Renal cortex interstitium (tissue), 15 donors: ENCODE measurements around the gene SF1. TPM values are rescaled to one million over a fixed set of nuclear protein-coding genes. Genes with fewer than 3 reads are reported as not detected.
A peak's percentile ranks its signal among the peaks of the same experiment; 100 is the strongest.
"Not testable (repeated sequence)": the region's sequence is repeated elsewhere in the genome, so short reads cannot be mapped to it uniquely, and the experiment has no call there.

Source experiments
- DNase-seq, 11 donors: peaks; one replicate each; pipeline ENCODE4 v3.0.0-alpha.2; 2013; ENCODE audit warnings: low read depth in 9 of 11, low spot score in 4 of 11; ENCODE audit errors: extremely low read depth in 1 of 11
- long read RNA-seq, 16 experiments: transcript quantifications; one replicate each; lab custom pipeline, GENCODE V29; 2026
- polyA plus RNA-seq, 3 donors: library from polyadenylated mRNA; unstranded; fragments of 120-200 nt; gene quantifications; one replicate each; pipeline ENCODE4 v1.2.1, GENCODE V29; 2013; ENCODE audit not compliant: insufficient read length in 3 of 3

SF1 gene, protein sequence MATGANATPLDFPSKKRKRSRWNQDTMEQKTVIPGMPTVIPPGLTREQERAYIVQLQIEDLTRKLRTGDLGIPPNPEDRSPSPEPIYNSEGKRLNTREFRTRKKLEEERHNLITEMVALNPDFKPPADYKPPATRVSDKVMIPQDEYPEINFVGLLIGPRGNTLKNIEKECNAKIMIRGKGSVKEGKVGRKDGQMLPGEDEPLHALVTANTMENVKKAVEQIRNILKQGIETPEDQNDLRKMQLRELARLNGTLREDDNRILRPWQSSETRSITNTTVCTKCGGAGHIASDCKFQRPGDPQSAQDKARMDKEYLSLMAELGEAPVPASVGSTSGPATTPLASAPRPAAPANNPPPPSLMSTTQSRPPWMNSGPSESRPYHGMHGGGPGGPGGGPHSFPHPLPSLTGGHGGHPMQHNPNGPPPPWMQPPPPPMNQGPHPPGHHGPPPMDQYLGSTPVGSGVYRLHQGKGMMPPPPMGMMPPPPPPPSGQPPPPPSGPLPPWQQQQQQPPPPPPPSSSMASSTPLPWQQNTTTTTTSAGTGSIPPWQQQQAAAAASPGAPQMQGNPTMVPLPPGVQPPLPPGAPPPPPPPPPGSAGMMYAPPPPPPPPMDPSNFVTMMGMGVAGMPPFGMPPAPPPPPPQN
- polyA plus RNA-seq, result 100 to 1,000 TPM; 346 to 463 (median 385) TPM
- long read RNA-seq, donor 1, transcript SF1-212 (2 exons, 983 nt), result minor isoform, 6 of 92 reads
- long read RNA-seq, donor 1, transcript SF1-218 (4 exons, 584 nt), result minor isoform, 5 of 92 reads
- long read RNA-seq, donor 1, transcript SF1-214 (3 exons, 802 nt), result major isoform, 11 of 92 reads
- long read RNA-seq, donor 1, partial matches to known transcripts, result 63 of 92 reads
- long read RNA-seq, donor 1, other reads (novel, unspliced or antisense), result 0 of 92 reads
- long read RNA-seq, donor 2, partial matches to known transcripts, result 68 of 81 reads
- long read RNA-seq, donor 2, other reads (novel, unspliced or antisense), result 0 of 81 reads
- long read RNA-seq, donor 3, transcript SF1-212 (2 exons, 983 nt), result minor isoform, 6 of 85 reads
- long read RNA-seq, donor 3, transcript SF1-201 (13 exons, 2,850 nt), result major isoform, 7 of 85 reads
- long read RNA-seq, donor 3, partial matches to known transcripts, result 62 of 85 reads
- long read RNA-seq, donor 3, other reads (novel, unspliced or antisense), result 0 of 85 reads
- long read RNA-seq, donor 4, transcript SF1-212 (2 exons, 983 nt), result major isoform, 15 of 100 reads
- long read RNA-seq, donor 4, transcript SF1-204 (13 exons, 3,470 nt), result minor isoform, 5 of 100 reads
- long read RNA-seq, donor 4, transcript SF1-201 (13 exons, 2,850 nt), result minor isoform, 7 of 100 reads
- long read RNA-seq, donor 4, partial matches to known transcripts, result 67 of 100 reads
- long read RNA-seq, donor 4, other reads (novel, unspliced or antisense), result 0 of 100 reads
- long read RNA-seq, donor 5, result 0 reads
- long read RNA-seq, donor 6, transcript SF1-212 (2 exons, 983 nt), result major isoform, 31 of 135 reads
- long read RNA-seq, donor 6, transcript SF1-218 (4 exons, 584 nt), result minor isoform, 5 of 135 reads
- long read RNA-seq, donor 6, partial matches to known transcripts, result 81 of 135 reads
- long read RNA-seq, donor 6, other reads (novel, unspliced or antisense), result 5 of 135 reads
- long read RNA-seq, donor 7, partial matches to known transcripts, result 69 of 85 reads
- long read RNA-seq, donor 7, other reads (novel, unspliced or antisense), result 0 of 85 reads
- long read RNA-seq, donor 8, transcript SF1-218 (4 exons, 584 nt), result minor isoform, 6 of 161 reads
- long read RNA-seq, donor 8, transcript SF1-212 (2 exons, 983 nt), result major isoform, 23 of 161 reads
- long read RNA-seq, donor 8, partial matches to known transcripts, result 121 of 161 reads
- long read RNA-seq, donor 8, other reads (novel, unspliced or antisense), result 0 of 161 reads
- long read RNA-seq, donor 9, transcript SF1-212 (2 exons, 983 nt), result major isoform, 6 of 45 reads
- long read RNA-seq, donor 9, transcript SF1-204 (13 exons, 3,470 nt), result major isoform, 6 of 45 reads
- long read RNA-seq, donor 9, partial matches to known transcripts, result 24 of 45 reads
- long read RNA-seq, donor 9, other reads (novel, unspliced or antisense), result 0 of 45 reads
- long read RNA-seq, donor 10, transcript SF1-212 (2 exons, 983 nt), result minor isoform, 5 of 70 reads
- long read RNA-seq, donor 10, transcript SF1-204 (13 exons, 3,470 nt), result major isoform, 6 of 70 reads
- long read RNA-seq, donor 10, transcript SF1-201 (13 exons, 2,850 nt), result minor isoform, 5 of 70 reads
- long read RNA-seq, donor 10, partial matches to known transcripts, result 48 of 70 reads
- long read RNA-seq, donor 10, other reads (novel, unspliced or antisense), result 0 of 70 reads
- long read RNA-seq, donor 11, transcript SF1-204 (13 exons, 3,470 nt), result major isoform, 8 of 31 reads
- long read RNA-seq, donor 11, transcript SF1-201 (13 exons, 2,850 nt), result minor isoform, 5 of 31 reads
- long read RNA-seq, donor 11, partial matches to known transcripts, result 10 of 31 reads
- long read RNA-seq, donor 11, other reads (novel, unspliced or antisense), result 0 of 31 reads
- long read RNA-seq, donor 12, transcript SF1-212 (2 exons, 983 nt), result major isoform, 8 of 48 reads
- long read RNA-seq, donor 12, partial matches to known transcripts, result 29 of 48 reads
- long read RNA-seq, donor 12, other reads (novel, unspliced or antisense), result 5 of 48 reads
- long read RNA-seq, donor 13, result 0 reads
- long read RNA-seq, donor 14, partial matches to known transcripts, result 6 of 23 reads
- long read RNA-seq, donor 14, other reads (novel, unspliced or antisense), result 0 of 23 reads
- long read RNA-seq, donor 15, partial matches to known transcripts, result 20 of 35 reads
- long read RNA-seq, donor 15, other reads (novel, unspliced or antisense), result 0 of 35 reads
- long read RNA-seq, donor 16, transcript SF1-201 (13 exons, 2,850 nt), result minor isoform, 11 of 264 reads
- long read RNA-seq, donor 16, transcript SF1-212 (2 exons, 983 nt), result major isoform, 45 of 264 reads
- long read RNA-seq, donor 16, transcript SF1-204 (13 exons, 3,470 nt), result minor isoform, 18 of 264 reads
- long read RNA-seq, donor 16, partial matches to known transcripts, result 177 of 264 reads
- long read RNA-seq, donor 16, other reads (novel, unspliced or antisense), result 0 of 264 reads

DNA sequence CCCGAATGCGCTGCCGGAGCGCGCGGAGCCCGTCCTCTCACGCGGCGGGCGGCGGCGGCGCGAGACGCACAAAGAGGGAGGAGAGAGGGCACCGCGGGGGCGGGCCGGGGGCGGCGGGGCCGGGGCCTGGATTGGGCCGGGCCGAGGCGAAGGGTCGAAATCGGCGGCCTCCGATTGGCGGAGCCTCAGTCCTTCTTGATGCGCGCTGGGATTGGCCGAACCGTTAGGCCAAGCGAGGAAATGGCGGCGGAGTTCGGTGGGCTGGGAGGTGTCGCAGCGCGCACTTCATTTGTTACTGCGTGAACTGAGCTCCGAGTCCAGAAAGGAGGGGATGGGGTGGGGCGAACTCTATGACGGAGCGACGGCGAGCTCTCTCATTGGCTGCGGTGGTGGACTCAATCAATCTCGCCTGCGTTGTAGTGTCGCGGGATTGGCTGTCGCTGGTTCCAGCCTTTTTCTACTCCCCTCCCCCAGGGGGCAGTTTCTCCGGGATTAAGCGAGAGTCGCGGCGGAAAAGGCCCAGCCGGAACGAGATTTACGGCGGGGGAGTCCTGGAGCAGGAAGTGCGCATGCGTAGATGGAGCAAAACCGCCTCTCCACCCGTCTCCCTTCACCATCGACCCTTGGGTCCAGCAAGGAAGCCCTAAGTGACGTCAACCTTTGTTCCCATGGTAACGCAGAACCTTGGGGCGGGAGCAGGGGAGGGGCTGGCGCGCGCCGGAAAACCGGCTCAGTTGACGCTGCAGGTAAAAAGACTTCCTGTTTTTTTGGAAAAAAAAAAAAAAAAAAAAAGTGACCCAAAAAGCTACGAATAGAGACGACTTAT is at the start of gene SF1:
TSS of gene SF1 (minus strand) at position 70 of the 826 bp plus-strand sequence. CDS start 150 bp downstream, outside the sequence.
- DNase-seq, result peak; percentile 99 to 100 (median 100)

- DNase-seq, result no peak
Measured at GRCh38 chr11:64827451-64827839, 49.1 kb upstream of the SF1 start.

DNA sequence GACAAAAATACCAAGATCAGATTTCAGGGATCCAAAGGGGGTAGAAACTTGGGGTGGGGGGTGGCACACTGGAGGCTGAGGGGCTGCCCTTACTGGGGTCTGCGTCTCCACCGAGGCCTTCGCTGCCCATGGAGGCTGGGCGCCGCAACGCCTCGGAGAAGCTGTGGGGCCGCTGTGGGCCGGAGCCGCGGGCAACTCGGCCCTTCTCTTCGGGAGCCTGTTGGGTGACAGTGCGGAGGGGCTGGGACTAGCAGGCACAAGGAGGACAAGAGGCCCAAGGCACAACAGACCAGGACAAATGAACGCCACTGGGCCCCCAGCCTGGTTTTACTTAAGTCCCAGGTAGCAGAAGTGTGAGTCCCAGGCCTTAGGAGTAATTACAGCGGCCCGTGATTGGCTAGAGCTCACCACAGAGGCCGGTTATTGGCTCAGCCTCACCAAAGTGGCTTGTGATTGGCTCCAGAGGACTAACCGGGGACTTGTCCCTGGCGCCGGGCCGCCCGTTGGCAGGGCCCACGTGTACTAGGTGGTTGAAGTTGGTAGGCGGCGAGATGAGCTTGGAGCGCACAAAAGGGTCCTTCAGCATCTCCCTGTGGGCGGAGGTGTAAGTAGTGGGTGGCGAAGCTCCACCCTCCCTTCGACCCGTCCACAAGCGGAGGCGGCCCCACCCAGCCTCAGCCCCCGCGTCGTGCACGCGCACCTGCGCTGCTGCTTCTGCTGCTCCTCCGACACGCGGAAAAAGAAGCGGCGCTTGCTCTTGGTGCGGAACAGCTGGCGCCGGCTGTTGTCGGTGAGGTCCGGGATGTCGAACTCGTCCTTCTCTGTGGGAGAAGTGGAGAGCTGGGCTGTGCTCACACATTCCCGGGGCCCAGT is 48.5 kb upstream of the SF1 start:
- no peak for DNase-seq

DNA sequence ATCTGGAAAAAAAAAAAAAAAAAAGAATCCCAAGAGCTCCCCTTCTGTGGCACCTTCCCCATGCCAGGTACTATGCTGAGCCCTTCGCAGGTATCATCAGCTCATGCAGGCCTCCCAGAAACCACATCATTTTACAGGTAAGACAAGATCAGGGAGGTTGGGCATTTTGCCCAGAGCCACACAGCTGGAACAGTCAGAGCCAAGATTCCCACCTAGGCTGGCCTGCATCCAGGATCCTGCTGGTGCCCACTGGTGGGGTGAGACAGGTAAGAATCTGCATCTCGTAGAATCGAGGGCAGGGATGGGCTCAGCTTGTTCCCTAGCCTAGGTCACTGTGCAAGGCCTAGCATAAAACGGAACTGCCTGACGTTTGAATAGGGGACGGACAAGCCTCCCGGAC is 47.7 kb upstream of the SF1 start:
- DNase-seq, result no peak

DNA sequence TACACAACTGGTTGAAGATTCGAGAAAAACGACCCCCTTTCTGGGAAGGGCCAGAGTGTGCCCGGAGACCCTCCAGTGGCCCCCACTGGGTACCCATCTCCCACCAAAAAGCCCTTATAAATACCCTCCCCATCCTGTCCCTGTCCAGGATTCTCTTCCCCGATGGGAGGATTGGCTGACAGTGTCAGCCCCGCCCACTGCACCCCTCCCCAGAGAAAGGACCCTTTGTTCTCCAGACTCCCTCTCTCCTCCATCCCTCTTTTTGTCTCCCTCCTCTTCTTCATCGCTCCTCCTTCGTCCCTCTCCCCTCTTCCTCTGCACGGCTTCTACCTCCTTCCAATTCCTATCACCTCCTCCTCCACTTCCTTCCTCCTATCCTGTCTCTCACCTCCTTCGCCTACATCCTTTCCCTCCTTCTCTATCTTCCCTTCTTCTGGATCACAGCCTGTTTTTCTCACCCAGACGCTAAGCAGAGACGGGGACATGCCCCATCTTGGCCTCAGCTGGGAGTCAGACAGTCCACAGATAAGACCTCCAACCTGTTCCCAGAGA is 45.3 kb upstream of the SF1 start:
- no peak for DNase-seq

DNA sequence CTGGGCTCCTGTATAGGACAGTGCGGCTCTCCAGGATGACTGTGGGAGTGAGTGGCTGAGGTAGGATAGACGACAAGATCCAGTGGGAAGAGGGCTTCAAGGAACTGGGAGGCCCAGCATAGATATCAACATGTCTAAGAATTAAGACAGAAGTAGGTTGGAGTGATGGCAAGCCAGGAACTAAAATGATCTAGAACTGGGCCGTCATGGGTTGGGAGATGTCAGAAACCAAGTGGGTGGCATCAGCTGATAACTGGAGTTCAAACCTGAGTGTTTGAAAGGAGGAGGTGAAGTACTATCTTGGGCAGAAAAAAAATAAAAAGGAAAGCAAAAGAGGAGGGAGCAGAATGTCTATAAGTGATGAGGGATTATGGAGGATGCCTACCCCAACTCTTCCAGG is 39.1 kb upstream of the SF1 start:
- DNase-seq, result no peak

GRCh38 chr11:64815433-64815832 is 37.1 kb upstream of the SF1 start:
- DNase-seq, result not testable (repeated sequence)

- no peak for DNase-seq
Measured at GRCh38 chr11:64814712-64815187, 36.4 kb upstream of the SF1 start.

- DNase-seq, result no peak
Measured at GRCh38 chr11:64813826-64814225, 35.5 kb upstream of the SF1 start.

GRCh38 chr11:64810891-64811272 is 32.5 kb upstream of the SF1 start:
- DNase-seq, result no peak

DNA sequence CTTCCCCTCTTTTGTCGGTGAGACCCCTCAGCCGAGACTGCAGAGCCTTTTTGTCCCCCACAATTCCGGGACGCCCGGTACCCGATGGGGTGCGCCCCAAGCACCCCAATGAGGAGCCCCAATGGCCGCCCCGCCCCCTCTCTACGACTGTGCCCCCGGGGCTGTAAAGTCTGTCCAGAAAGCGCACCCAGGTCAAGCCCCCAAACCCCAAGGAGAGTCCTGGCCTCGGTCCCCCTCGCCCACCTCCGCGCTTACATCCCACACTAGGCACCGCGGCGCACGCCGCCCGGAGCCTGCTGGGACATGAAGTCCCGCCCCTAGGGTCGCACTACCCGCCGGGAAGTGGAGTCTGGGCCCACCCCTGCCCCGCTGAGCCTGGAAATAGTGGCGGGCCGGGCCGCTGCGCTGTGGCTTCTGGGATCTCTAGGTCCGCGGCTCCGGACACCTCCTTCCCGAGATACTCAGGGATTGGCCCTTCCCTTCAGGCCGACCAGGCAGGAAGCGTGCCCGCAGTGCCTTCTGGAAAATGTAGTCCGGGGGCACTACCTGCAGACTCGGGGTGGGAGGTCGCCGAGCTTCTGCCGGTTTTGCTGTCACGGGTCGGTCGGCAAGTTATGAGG is 32.0 kb upstream of the SF1 start, which contains the start of gene MEN1:
TSS of gene MEN1 (minus strand) at position 281 of the 620 bp plus-strand sequence. CDS start 442 bp downstream, outside the sequence.
- peak; percentile 83 to 96 (median 93) for DNase-seq

DNA sequence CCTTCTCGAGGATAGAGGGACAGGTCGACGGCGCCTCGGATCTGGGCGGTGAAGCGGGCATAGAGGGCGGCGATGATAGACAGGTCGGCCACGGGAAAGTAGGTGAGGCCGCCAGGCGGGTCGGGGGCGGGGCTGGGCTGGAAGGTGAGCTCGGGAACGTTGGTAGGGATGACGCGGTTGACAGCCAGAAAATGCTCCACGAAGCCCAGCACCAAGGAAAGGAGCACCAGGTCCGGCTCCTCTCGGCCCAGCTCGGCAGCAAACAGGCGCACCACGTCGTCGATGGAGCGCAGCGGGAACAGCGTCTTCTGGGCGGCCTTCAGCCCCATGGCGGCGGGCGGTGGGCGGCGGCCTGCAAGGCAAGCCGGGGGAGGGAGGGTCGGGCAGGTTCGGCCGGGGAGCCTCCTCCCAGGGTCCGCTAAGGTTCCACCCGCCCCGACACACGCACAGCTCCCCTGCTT is 31.5 kb upstream of the SF1 start:
- no peak for DNase-seq

- DNase-seq, result no peak
Measured at GRCh38 chr11:64805481-64805880, 27.1 kb upstream of the SF1 start.
